ENCODE results near the gene MATK.

Gene MATK

GRCh38 chr19:3775374-3775711, 10.8 kb downstream of the MATK start:
- TF ChIP-seq POLR2AphosphoS5 (IDR thresholded peaks at IDR 0.05; ENCODE audit: low read depth, low read length) (no peak), SIN3A (IDR thresholded peaks at IDR 0.05; ENCODE audit: borderline replicate concordance, insufficient read depth, low read length) (no peak), REST (IDR thresholded peaks at IDR 0.05; ENCODE audit: insufficient read depth in 1 of 2, low read depth in 2 of 2, low read length in 2 of 2) (no peak), TAF1 (IDR thresholded peaks at IDR 0.05; ENCODE audit: borderline replicate concordance, insufficient read depth, low read length) (no peak), FOXP2 (optimal IDR thresholded peaks at IDR 0.05; ENCODE audit: borderline replicate concordance, extremely low read depth, extremely low read length, insufficient read depth) (no peak)

- TF ChIP-seq SIN3A (IDR thresholded peaks at IDR 0.05; ENCODE audit: borderline replicate concordance, insufficient read depth, low read length) (no peak), FOXP2 (optimal IDR thresholded peaks at IDR 0.05; ENCODE audit: borderline replicate concordance, extremely low read depth, extremely low read length, insufficient read depth) (no peak), TAF1 (IDR thresholded peaks at IDR 0.05; ENCODE audit: borderline replicate concordance, insufficient read depth, low read length) (no peak), POLR2AphosphoS5 (IDR thresholded peaks at IDR 0.05; ENCODE audit: low read depth, low read length) (no peak), REST (IDR thresholded peaks at IDR 0.05; ENCODE audit: insufficient read depth in 1 of 2, low read depth in 2 of 2, low read length in 2 of 2) (no peak)
Measured at GRCh38 chr19:3774621-3775373, 11.4 kb downstream of the MATK start.

GRCh38 chr19:3773814-3774515, 12.2 kb downstream of the MATK start:
- TF ChIP-seq SIN3A (IDR thresholded peaks at IDR 0.05; ENCODE audit: borderline replicate concordance, insufficient read depth, low read length) (no peak), REST (IDR thresholded peaks at IDR 0.05; ENCODE audit: insufficient read depth in 1 of 2, low read depth in 2 of 2, low read length in 2 of 2) (no peak), FOXP2 (optimal IDR thresholded peaks at IDR 0.05; ENCODE audit: borderline replicate concordance, extremely low read depth, extremely low read length, insufficient read depth) (no peak), TAF1 (IDR thresholded peaks at IDR 0.05; ENCODE audit: borderline replicate concordance, insufficient read depth, low read length) (no peak), POLR2AphosphoS5 (IDR thresholded peaks at IDR 0.05; ENCODE audit: low read depth, low read length) (no peak)

- TF ChIP-seq POLR2AphosphoS5 (IDR thresholded peaks at IDR 0.05; ENCODE audit: low read depth, low read length) (no peak), REST (IDR thresholded peaks at IDR 0.05; ENCODE audit: insufficient read depth in 1 of 2, low read depth in 2 of 2, low read length in 2 of 2) (no peak), FOXP2 (optimal IDR thresholded peaks at IDR 0.05; ENCODE audit: borderline replicate concordance, extremely low read depth, extremely low read length, insufficient read depth) (no peak), SIN3A (IDR thresholded peaks at IDR 0.05; ENCODE audit: borderline replicate concordance, insufficient read depth, low read length) (no peak), TAF1 (IDR thresholded peaks at IDR 0.05; ENCODE audit: borderline replicate concordance, insufficient read depth, low read length) (no peak)
Measured at GRCh38 chr19:3771906-3772455, 14.2 kb downstream of the MATK start, which contains the start of gene RAX2. RAX2 (minus strand) TSS chr19:3772228; CDS start chr19:3771742, 486 bp downstream.

Measured in PFSK-1 (cell line).